Ureter (tissue), 1 donor: ENCODE data around the gene PANK2. TPM values are rescaled to one million over a fixed set of nuclear protein-coding genes. Genes with fewer than 3 reads are reported as not detected.

Experiments
- total RNA-seq: library from RNA; stranded (reverse); gene quantifications from one replicate; pipeline ENCODE4 v1.2.4, GENCODE V29; 2023
- donor health status: DM: yes; HTN: yes; CAD: no.

PANK2 gene
- total RNA-seq, 1 donor from 2014 or later, result 40.1 TPM

Other genes with a start within 250 kb of the PANK2 start
- not detected for gene GFRA4, start 226.0 kb upstream of the PANK2 start, total RNA-seq
- 56.9 TPM for gene ADAM33, start 207.4 kb upstream of the PANK2 start, total RNA-seq
- gene SIGLEC1, start 176.8 kb upstream of the PANK2 start, total RNA-seq, result 9.5 TPM
- gene HSPA12B, start 156.7 kb upstream of the PANK2 start, total RNA-seq, result 9.7 TPM
- gene ADISSP, start 121.6 kb upstream of the PANK2 start, total RNA-seq, result 36.6 TPM
- gene SPEF1, start 107.9 kb upstream of the PANK2 start, total RNA-seq, result 0.29 TPM
- 84.1 TPM for gene CENPB, start 102.6 kb upstream of the PANK2 start, total RNA-seq
- gene CDC25B, start 93.1 kb upstream of the PANK2 start, total RNA-seq, result 16.6 TPM
- 13.6 TPM for gene AP5S1, start 68.8 kb upstream of the PANK2 start, total RNA-seq
- 49.2 TPM for gene MAVS, start 42.6 kb upstream of the PANK2 start, total RNA-seq
- gene RNF24, start 126.2 kb downstream of the PANK2 start, total RNA-seq, result 15.9 TPM